Ishikawa (cell line): Measurements from ENCODE around the gene FAM219A.

Source experiments
- CEBPB ChIP-seq: IDR thresholded peaks from 2 replicates; pipeline ENCODE4 v1.6.1; 2012
- CREB1 ChIP-seq: IDR thresholded peaks from 2 replicates; pipeline ENCODE4 v1.6.1; 2012; ENCODE audit warnings: low read depth
- EGR1 ChIP-seq: IDR thresholded peaks from 2 replicates; pipeline ENCODE4 v1.6.1; 2012
- EP300 ChIP-seq: IDR thresholded peaks from 2 replicates; pipeline ENCODE4 v1.6.1; 2012; ENCODE audit warnings: borderline replicate concordance
- FOXM1 ChIP-seq: IDR thresholded peaks from 2 replicates; pipeline ENCODE4 v1.6.1; 2012; ENCODE audit warnings: low read depth, borderline replicate concordance
- MAX ChIP-seq: IDR thresholded peaks from 2 replicates; pipeline ENCODE4 v1.6.1; 2012
- NFIC ChIP-seq: IDR thresholded peaks from 2 replicates; pipeline ENCODE4 v1.6.1; 2012
- REST ChIP-seq: IDR thresholded peaks from 2 replicates; pipeline ENCODE4 v1.6.1; 2012; ENCODE audit warnings: low read depth, mild to moderate bottlenecking
- TAF1 ChIP-seq: IDR thresholded peaks from 2 replicates; pipeline ENCODE4 v1.6.1; 2012; ENCODE audit warnings: low read depth, mild to moderate bottlenecking
- TCF12 ChIP-seq: IDR thresholded peaks from 2 replicates; pipeline ENCODE4 v1.6.1; 2012; ENCODE audit warnings: low read depth
- YY1 ChIP-seq: IDR thresholded peaks from 2 replicates; pipeline ENCODE4 v1.6.1; 2012; ENCODE audit warnings: low read depth

GRCh38 chr9:34485822-34486221, 27.5 kb upstream of the FAM219A start:
- TF ChIP-seq CEBPB (no peak), YY1 (no peak), REST (no peak), EP300 (no peak), MAX (no peak), TAF1 (no peak), CREB1 (no peak), EGR1 (no peak), FOXM1 (no peak), NFIC (no peak), TCF12 (no peak)
